ENCODE measurements around the gene NAB1.

The NAB1 gene

GRCh38 chr2:190720691-190721090 is 71.8 kb downstream of the NAB1 start:
- Histone ChIP-seq H3K4me3 (ENCODE audit: insufficient read depth, low read length, poor library complexity, severe bottlenecking) (no peak overlapping the region), H3K27me3 (ENCODE audit: low read length) (no peaks in the 10 kb centered on the region), H3K27ac (ENCODE audit: low read depth, low read length) (no peak overlapping the region), H3K9me3 (ENCODE audit: insufficient read depth, low read length) (no peaks in the 10 kb centered on the region), H3K4me2 (ENCODE audit: low read depth, low read length, poor library complexity, severe bottlenecking) (no peak overlapping the region), H4K20me1 (ENCODE audit: low read depth, low read length) (no peaks in the 10 kb centered on the region), H3K9me2 (replicated peaks; ENCODE audit: insufficient read depth, low read length) (no peaks in the 10 kb centered on the region), H3K9ac (ENCODE audit: low read length) (no peak overlapping the region), H3K79me2 (ENCODE audit: insufficient read depth, low read length) (no peaks in the 10 kb centered on the region), H3K36me3 (ENCODE audit: low read length) (no peaks in the 10 kb centered on the region), H3F3A (ENCODE audit: insufficient read depth) (no peaks in the 10 kb centered on the region), H2AFZ (ENCODE audit: low read depth, low read length, severe bottlenecking) (no peak overlapping the region)
- TF ChIP-seq CTCF (IDR thresholded peaks at IDR 0.05; ENCODE audit: insufficient read depth, low read length, poor library complexity, severe bottlenecking) (no peak), EZH2phosphoT487 (conservative IDR thresholded peaks at IDR 0.05; ENCODE audit: low read length) (no peak)

- Histone ChIP-seq H3K9me2 (replicated peaks; ENCODE audit: insufficient read depth, low read length) (no peaks in the 10 kb centered on the region), H3K27ac (ENCODE audit: low read depth, low read length) (no peak overlapping the region), H3K9ac (ENCODE audit: low read length) (no peak overlapping the region), H3K4me2 (ENCODE audit: low read depth, low read length, poor library complexity, severe bottlenecking) (no peak overlapping the region), H3K36me3 (ENCODE audit: low read length) (no peaks in the 10 kb centered on the region), H3K27me3 (ENCODE audit: low read length) (no peaks in the 10 kb centered on the region), H3K9me3 (ENCODE audit: insufficient read depth, low read length) (no peaks in the 10 kb centered on the region), H2AFZ (ENCODE audit: low read depth, low read length, severe bottlenecking) (no peak overlapping the region), H4K20me1 (ENCODE audit: low read depth, low read length) (no peaks in the 10 kb centered on the region), H3F3A (ENCODE audit: insufficient read depth) (no peaks in the 10 kb centered on the region), H3K4me3 (ENCODE audit: insufficient read depth, low read length, poor library complexity, severe bottlenecking) (no peak overlapping the region), H3K79me2 (ENCODE audit: insufficient read depth, low read length) (no peaks in the 10 kb centered on the region)
- TF ChIP-seq CTCF (IDR thresholded peaks at IDR 0.05; ENCODE audit: insufficient read depth, low read length, poor library complexity, severe bottlenecking): no peak
Measured at GRCh38 chr2:190722061-190722759, 73.3 kb downstream of the NAB1 start.

GRCh38 chr2:190722835-190723234 is 74.0 kb downstream of the NAB1 start:
- TF ChIP-seq CTCF (IDR thresholded peaks at IDR 0.05; ENCODE audit: insufficient read depth, low read length, poor library complexity, severe bottlenecking) (no peak), EZH2phosphoT487 (conservative IDR thresholded peaks at IDR 0.05; ENCODE audit: low read length) (no peak)
- Histone ChIP-seq H3K79me2 (ENCODE audit: insufficient read depth, low read length) (no peaks in the 10 kb centered on the region), H3K4me2 (ENCODE audit: low read depth, low read length, poor library complexity, severe bottlenecking) (no peak overlapping the region)

More at GRCh38 chr2:190722835-190723234, 74.0 kb downstream of the NAB1 start:
- Histone ChIP-seq H3K27ac (ENCODE audit: low read depth, low read length) (no peak overlapping the region), H3K9me3 (ENCODE audit: insufficient read depth, low read length) (no peaks in the 10 kb centered on the region), H3K9me2 (replicated peaks; ENCODE audit: insufficient read depth, low read length) (no peaks in the 10 kb centered on the region), H3K4me3 (ENCODE audit: insufficient read depth, low read length, poor library complexity, severe bottlenecking) (no peak overlapping the region), H3K9ac (ENCODE audit: low read length) (no peak overlapping the region), H3K27me3 (ENCODE audit: low read length) (no peaks in the 10 kb centered on the region), H3K36me3 (ENCODE audit: low read length) (no peaks in the 10 kb centered on the region), H3F3A (ENCODE audit: insufficient read depth) (no peaks in the 10 kb centered on the region), H4K20me1 (ENCODE audit: low read depth, low read length) (no peaks in the 10 kb centered on the region), H2AFZ (ENCODE audit: low read depth, low read length, severe bottlenecking) (no peak overlapping the region)
